ENCODE results near the gene DNMT3A.
"Not testable (repeated sequence)": the region's sequence is repeated elsewhere in the genome, so short reads cannot be mapped to it uniquely, and the experiment has no call there.

Gene DNMT3A

DNA sequence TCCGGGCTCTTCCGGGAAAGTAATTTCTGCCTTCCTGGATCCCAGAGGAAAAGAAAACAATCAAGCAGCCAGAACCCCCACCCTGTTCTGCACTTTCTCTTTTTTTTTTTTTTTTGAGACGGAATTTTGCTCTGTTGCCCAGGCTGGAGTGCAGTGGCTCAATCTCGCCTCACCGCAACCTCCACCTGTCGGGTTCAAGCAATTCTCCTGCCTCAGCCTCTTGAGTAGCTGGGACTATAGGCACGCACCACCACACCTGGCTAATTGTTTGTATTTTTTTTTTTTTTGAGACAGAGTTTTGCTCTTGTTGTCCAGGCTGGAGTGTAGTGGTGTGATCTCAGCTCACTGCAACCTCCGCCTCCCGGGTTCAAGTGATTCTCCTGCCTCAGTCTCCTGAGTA is 69.0 kb downstream of the DNMT3A start:
- not testable (repeated sequence) for H3K9me3 Mint-ChIP-seq, H3K4me3 Mint-ChIP-seq, H3K27me3 Mint-ChIP-seq
- peaks cover 58% of the 10 kb centered on the region for H3K36me3 Mint-ChIP-seq (ENCODE audit: low read depth)
- peaks cover 69% of the 10 kb centered on the region for H3K4me1 Mint-ChIP-seq (ENCODE audit: low read depth)
- peak overlapping the region; percentile 98 for H3K27ac Mint-ChIP-seq

DNA sequence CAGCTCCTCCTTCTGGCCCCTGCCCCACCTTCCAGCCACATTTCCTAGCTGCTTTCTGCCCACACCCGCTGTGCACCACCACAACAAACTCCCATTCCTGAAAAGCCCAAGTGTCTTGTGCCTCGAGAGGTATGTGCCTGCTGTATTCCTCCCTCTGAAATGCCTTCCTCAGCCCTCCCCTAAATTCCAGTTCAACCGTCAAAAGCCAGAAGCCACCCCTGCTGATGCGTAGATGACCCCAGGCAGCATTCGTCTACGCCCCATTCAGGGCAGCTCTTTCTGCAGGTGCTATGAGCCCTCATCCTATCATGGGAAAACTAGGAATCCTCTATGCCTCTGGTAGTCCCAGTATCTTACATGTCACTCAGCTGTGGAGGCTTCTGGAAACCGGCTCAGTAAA is 71.7 kb downstream of the DNMT3A start:
- peaks cover 68% of the 10 kb centered on the region for H3K4me1 Mint-ChIP-seq (ENCODE audit: low read depth)
- no peaks in the 10 kb centered on the region for H3K27me3 Mint-ChIP-seq
- H3K36me3 Mint-ChIP-seq (ENCODE audit: low read depth), result peaks cover 79% of the 10 kb centered on the region
- no peak overlapping the region for H3K27ac Mint-ChIP-seq
- H3K4me3 Mint-ChIP-seq, result no peak overlapping the region
- H3K9me3 Mint-ChIP-seq, result no peaks in the 10 kb centered on the region

- peak overlapping the region; percentile 43 for H3K27ac Mint-ChIP-seq
- H3K9me3 Mint-ChIP-seq, result no peaks in the 10 kb centered on the region
- H3K27me3 Mint-ChIP-seq, result no peaks in the 10 kb centered on the region
- H3K36me3 Mint-ChIP-seq (ENCODE audit: low read depth), result peaks cover 79% of the 10 kb centered on the region
- no peak overlapping the region for H3K4me3 Mint-ChIP-seq
- peaks cover 62% of the 10 kb centered on the region for H3K4me1 Mint-ChIP-seq (ENCODE audit: low read depth)
Measured at GRCh38 chr2:25269233-25269632, 72.5 kb downstream of the DNMT3A start.

- no peaks in the 10 kb centered on the region for H3K9me3 Mint-ChIP-seq
- H3K27ac Mint-ChIP-seq, result no peak overlapping the region
- H3K4me1 Mint-ChIP-seq (ENCODE audit: low read depth), result peaks cover 51% of the 10 kb centered on the region
- no peak overlapping the region for H3K4me3 Mint-ChIP-seq
- H3K36me3 Mint-ChIP-seq (ENCODE audit: low read depth), result peaks cover 71% of the 10 kb centered on the region
- no peaks in the 10 kb centered on the region for H3K27me3 Mint-ChIP-seq
Measured at GRCh38 chr2:25268139-25268538, 73.6 kb downstream of the DNMT3A start.

GRCh38 chr2:25266399-25266798 is 75.3 kb downstream of the DNMT3A start:
- Mint-ChIP-seq H3K27ac (peak overlapping the region; percentile 36), H3K27me3 (no peaks in the 10 kb centered on the region), H3K9me3 (no peaks in the 10 kb centered on the region), H3K4me3 (no peak overlapping the region), H3K4me1 (ENCODE audit: low read depth) (peaks cover 47% of the 10 kb centered on the region), H3K36me3 (ENCODE audit: low read depth) (peaks cover 74% of the 10 kb centered on the region)

GRCh38 chr2:25265802-25266201 is 75.9 kb downstream of the DNMT3A start:
- no peak overlapping the region for H3K27ac Mint-ChIP-seq
- H3K4me1 Mint-ChIP-seq (ENCODE audit: low read depth), result peaks cover 45% of the 10 kb centered on the region
- H3K9me3 Mint-ChIP-seq, result no peaks in the 10 kb centered on the region
- peaks cover 70% of the 10 kb centered on the region for H3K36me3 Mint-ChIP-seq (ENCODE audit: low read depth)
- no peaks in the 10 kb centered on the region for H3K27me3 Mint-ChIP-seq
- no peak overlapping the region for H3K4me3 Mint-ChIP-seq

GRCh38 chr2:25265001-25265400 is 76.7 kb downstream of the DNMT3A start:
- peaks cover 48% of the 10 kb centered on the region for H3K4me1 Mint-ChIP-seq (ENCODE audit: low read depth)
- H3K9me3 Mint-ChIP-seq, result no peaks in the 10 kb centered on the region
- no peak overlapping the region for H3K27ac Mint-ChIP-seq
- H3K27me3 Mint-ChIP-seq, result no peaks in the 10 kb centered on the region
- H3K36me3 Mint-ChIP-seq (ENCODE audit: low read depth), result peaks cover 69% of the 10 kb centered on the region
- no peak overlapping the region for H3K4me3 Mint-ChIP-seq

GRCh38 chr2:25262288-25262687 is 79.4 kb downstream of the DNMT3A start:
- peak overlapping the region; percentile 77 for H3K27ac Mint-ChIP-seq
- H3K9me3 Mint-ChIP-seq, result no peaks in the 10 kb centered on the region
- H3K27me3 Mint-ChIP-seq, result no peaks in the 10 kb centered on the region
- peaks cover 38% of the 10 kb centered on the region for H3K4me1 Mint-ChIP-seq (ENCODE audit: low read depth)
- no peak overlapping the region for H3K4me3 Mint-ChIP-seq
- H3K36me3 Mint-ChIP-seq (ENCODE audit: low read depth), result peaks cover 48% of the 10 kb centered on the region

GRCh38 chr2:25259737-25260124 is 82.0 kb downstream of the DNMT3A start:
- H3K27me3 Mint-ChIP-seq, result no peaks in the 10 kb centered on the region
- no peaks in the 10 kb centered on the region for H3K9me3 Mint-ChIP-seq
- H3K27ac Mint-ChIP-seq, result no peak overlapping the region
- H3K36me3 Mint-ChIP-seq (ENCODE audit: low read depth), result peaks cover 49% of the 10 kb centered on the region
- H3K4me3 Mint-ChIP-seq, result no peak overlapping the region
- peaks cover 37% of the 10 kb centered on the region for H3K4me1 Mint-ChIP-seq (ENCODE audit: low read depth)

DNA sequence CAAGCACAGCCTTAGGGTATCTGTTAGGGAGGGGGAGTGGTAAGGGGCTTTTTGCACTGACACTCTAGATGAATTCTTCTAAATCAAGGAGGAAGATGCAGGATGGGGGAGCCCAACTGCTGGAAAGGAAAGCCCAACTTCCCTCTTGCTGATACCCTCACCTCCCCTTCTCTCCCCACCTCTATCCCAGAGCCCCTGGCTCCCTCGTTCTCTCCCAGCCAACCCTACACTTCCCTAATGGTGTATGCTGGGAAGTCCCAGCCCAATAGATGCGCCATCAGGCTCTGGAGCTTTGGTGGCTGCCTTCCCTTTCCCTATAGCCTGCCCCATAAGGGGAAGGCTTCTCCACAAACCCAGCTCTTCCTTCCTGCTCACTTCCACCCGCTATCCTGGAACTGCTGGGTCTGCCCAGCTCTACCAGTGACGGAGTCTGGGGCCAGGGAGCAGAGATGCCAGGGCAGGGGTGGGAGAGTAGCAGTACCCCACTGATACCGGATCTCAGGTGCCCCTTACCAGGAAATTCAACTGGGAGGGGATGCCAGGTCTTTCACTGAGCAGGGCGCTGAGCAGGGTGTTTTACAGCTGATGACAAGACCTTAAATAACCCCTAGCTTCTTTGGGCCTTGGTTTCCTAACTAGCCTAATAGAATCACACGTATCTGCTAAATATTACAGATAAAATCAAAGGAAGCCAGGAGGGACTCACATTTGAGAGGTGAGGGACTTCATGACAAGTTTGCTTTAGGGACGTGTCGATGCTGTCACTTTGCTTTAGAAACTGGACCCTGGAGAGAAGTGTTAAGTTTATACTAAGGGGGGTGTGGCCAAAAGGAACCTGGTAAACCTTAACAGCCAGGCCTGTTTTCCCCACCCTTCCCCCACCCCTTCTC is 82.6 kb downstream of the DNMT3A start:
- Mint-ChIP-seq H3K36me3 (ENCODE audit: low read depth) (peaks cover 55% of the 10 kb centered on the region), H3K27me3 (no peaks in the 10 kb centered on the region)

DNA sequence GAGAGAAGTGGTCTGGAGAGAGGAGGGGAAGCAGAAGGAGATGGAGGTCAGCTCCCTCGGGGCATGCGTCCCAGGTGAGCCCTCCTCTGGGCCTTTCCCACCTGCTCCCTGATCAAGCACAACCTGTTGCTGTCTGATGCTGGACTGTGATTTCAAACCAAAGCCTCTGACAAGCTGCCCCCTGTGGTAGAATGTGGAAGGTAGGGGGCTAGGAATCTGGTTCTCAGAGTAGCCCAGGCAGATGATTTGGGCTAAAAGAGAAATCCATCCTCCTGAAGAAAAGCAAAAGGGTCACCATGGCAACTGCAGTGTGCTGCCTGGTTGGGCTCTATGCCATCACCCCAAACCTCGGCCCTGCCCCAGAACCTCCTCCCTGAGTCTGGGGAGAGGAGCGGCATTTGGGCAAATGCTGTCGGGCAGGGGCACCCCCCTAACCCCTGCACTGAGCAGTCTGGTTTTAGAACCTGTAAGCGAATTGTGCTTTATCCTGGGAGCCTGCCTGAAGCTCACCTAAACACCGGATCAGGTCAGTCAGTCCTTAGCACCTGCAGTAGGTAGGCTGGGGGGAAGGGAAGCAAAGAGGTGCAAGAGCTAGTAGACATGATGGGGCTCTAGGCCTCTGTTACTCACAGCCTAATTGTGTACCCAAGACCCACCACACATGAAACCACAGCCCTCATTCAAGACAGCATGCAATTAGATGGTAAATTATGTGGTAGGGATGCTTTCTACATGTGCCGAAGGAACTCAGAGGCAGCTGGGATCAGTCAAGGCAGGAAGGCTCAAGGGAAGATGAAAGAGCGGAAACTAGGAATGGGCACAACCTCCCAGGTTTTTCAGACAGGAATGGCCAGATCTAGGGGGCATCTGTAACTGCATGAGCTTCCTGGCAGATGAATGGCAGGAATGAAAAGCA is 83.5 kb downstream of the DNMT3A start:
- peaks cover 61% of the 10 kb centered on the region for H3K36me3 Mint-ChIP-seq (ENCODE audit: low read depth)
- H3K4me3 Mint-ChIP-seq, result no peak overlapping the region
- H3K27me3 Mint-ChIP-seq, result no peaks in the 10 kb centered on the region
- H3K4me1 Mint-ChIP-seq (ENCODE audit: low read depth), result peaks cover 42% of the 10 kb centered on the region
- no peak overlapping the region for H3K27ac Mint-ChIP-seq
- H3K9me3 Mint-ChIP-seq, result no peaks in the 10 kb centered on the region

More for the DNA sequence above, 82.6 kb downstream of the DNMT3A start:
- H3K27ac Mint-ChIP-seq, result peak overlapping the region; percentile 15
- no peaks in the 10 kb centered on the region for H3K9me3 Mint-ChIP-seq
- H3K4me1 Mint-ChIP-seq (ENCODE audit: low read depth), result peaks cover 41% of the 10 kb centered on the region
- H3K4me3 Mint-ChIP-seq, result no peak overlapping the region

- H3K4me3 Mint-ChIP-seq, result no peak overlapping the region
- H3K4me1 Mint-ChIP-seq (ENCODE audit: low read depth), result peaks cover 44% of the 10 kb centered on the region
- H3K27me3 Mint-ChIP-seq, result no peaks in the 10 kb centered on the region
- no peak overlapping the region for H3K27ac Mint-ChIP-seq
- peaks cover 61% of the 10 kb centered on the region for H3K36me3 Mint-ChIP-seq (ENCODE audit: low read depth)
- H3K9me3 Mint-ChIP-seq, result no peaks in the 10 kb centered on the region
Measured at GRCh38 chr2:25257032-25257552, 84.6 kb downstream of the DNMT3A start.

DNA sequence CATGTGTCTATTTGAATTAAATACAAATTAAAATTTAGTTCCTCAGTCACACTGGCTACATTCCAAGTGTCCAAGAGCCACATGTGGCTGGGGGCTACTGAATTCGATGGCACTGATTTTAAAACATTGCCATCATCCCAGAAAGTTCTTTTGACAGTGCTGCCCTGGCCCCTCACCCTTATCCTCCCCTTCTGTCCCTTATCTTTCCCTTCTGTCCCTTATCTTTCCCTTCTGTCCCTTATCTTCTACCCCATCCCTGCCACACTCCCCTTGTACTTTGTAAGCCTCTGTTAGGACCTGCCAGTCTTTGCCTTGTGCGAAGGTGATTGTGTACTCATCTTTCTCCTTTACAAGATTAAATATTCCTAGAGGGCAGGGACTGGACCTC is 85.2 kb downstream of the DNMT3A start:
- Mint-ChIP-seq H3K4me3 (no peak overlapping the region), H3K9me3 (no peaks in the 10 kb centered on the region), H3K27me3 (no peaks in the 10 kb centered on the region), H3K27ac (peak overlapping the region; percentile 84), H3K4me1 (ENCODE audit: low read depth) (peaks cover 45% of the 10 kb centered on the region), H3K36me3 (ENCODE audit: low read depth) (peaks cover 55% of the 10 kb centered on the region)

- H3K4me3 Mint-ChIP-seq, result no peak overlapping the region
Measured at GRCh38 chr2:25255745-25256487, 85.8 kb downstream of the DNMT3A start.

More at GRCh38 chr2:25255745-25256487, 85.8 kb downstream of the DNMT3A start:
- Mint-ChIP-seq H3K36me3 (ENCODE audit: low read depth) (peaks cover 55% of the 10 kb centered on the region), H3K27ac (peak overlapping the region; percentile 84), H3K9me3 (no peaks in the 10 kb centered on the region), H3K27me3 (no peaks in the 10 kb centered on the region), H3K4me1 (ENCODE audit: low read depth) (peaks cover 50% of the 10 kb centered on the region)

Data from stimulated activated naive CD8-positive, alpha-beta T cell treated with anti-CD3 and anti-CD28 coated beads, Interleukin-15, Interleukin-2, amounts not matched to agents 100 ng/mL and 50 ng/mL, for 24 hours (primary cell).